Measurements from ENCODE around the gene ATP2A1.
"Not testable (repeated sequence)": the region's sequence is repeated elsewhere in the genome, so short reads cannot be mapped to it uniquely, and the experiment has no call there.

The ATP2A1 gene

GRCh38 chr16:28880955-28881354 lies 2.7 kb downstream of the ATP2A1 start:
- no peak overlapping the region for H3K4me3 ChIP-seq (replicated peaks; ENCODE audit: low read depth, low read length)
- TF ChIP-seq, protein P1, sequence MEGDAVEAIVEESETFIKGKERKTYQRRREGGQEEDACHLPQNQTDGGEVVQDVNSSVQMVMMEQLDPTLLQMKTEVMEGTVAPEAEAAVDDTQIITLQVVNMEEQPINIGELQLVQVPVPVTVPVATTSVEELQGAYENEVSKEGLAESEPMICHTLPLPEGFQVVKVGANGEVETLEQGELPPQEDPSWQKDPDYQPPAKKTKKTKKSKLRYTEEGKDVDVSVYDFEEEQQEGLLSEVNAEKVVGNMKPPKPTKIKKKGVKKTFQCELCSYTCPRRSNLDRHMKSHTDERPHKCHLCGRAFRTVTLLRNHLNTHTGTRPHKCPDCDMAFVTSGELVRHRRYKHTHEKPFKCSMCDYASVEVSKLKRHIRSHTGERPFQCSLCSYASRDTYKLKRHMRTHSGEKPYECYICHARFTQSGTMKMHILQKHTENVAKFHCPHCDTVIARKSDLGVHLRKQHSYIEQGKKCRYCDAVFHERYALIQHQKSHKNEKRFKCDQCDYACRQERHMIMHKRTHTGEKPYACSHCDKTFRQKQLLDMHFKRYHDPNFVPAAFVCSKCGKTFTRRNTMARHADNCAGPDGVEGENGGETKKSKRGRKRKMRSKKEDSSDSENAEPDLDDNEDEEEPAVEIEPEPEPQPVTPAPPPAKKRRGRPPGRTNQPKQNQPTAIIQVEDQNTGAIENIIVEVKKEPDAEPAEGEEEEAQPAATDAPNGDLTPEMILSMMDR (IDR thresholded peaks at IDR 0.05; ENCODE audit: low read depth, low read length, missing control alignments): no peak
- no peak for DNase-seq (ENCODE audit: extremely low read depth, low read depth)

DNA sequence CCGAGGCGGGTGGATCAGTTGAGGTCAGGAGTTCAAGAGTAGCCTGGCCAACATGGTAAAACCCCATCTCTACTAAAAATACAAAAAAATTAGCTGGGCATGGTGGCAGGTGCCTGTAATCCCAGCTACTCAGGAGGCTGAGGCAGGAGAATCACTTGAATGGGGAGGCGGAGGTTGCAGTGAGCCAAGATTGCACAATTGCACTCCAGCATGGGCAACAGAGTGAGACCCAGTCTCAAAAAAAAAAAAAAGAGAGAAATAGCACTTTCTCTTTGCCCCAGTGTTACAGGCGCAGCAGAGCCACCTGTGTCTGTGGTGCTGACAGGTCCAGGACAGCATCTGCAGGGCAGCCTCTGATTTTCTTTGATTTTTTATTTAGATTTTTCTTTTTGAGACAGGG lies 3.3 kb downstream of the ATP2A1 start:
- not testable (repeated sequence) for H3K4me3 ChIP-seq (replicated peaks; ENCODE audit: low read depth, low read length); DNase-seq (ENCODE audit: extremely low read depth, low read depth)

GRCh38 chr16:28882551-28883160 lies 4.4 kb downstream of the ATP2A1 start:
- DNase-seq (ENCODE audit: extremely low read depth, low read depth): no peak
- H3K4me3 ChIP-seq (replicated peaks; ENCODE audit: low read depth, low read length): no peak overlapping the region
- TF ChIP-seq, protein P1 (IDR thresholded peaks at IDR 0.05; ENCODE audit: low read depth, low read length, missing control alignments): no peak

DNA sequence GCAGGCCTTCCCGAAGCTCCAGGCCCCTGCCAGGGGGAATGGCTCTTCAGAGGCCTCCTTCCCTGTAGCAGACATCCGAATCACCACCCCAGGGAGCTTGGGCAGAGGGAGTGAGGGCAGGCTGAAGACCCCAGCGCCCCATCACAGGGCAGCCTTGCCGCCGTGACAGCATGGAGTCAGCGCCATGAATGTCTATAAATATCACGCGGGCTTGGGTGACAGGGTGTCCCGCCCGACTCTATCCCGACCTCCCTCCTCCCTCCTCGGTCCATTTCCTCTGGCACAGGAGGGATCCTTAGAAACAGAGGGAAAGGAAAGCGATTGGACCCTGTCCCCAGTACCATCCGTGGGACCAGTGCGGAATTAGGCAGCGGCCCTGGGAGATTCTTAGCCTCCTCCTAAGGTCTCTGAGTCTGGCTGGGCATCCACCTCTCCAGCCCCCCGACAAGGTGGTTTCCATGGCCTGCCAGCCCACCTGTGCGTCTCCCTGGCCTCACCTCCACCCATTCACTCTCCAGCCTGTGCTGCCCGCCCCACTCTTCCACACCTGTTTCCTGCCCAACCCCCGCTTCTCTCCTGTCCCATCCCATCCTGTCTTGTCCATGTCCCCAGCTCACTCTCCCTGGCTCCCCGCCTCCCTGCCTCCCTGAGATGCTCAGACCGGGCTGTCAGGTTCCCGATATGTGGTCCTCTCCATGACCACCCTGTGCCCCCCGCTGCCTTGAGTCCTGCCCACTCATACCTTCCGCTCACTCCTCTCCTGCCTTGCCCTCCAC lies 5.1 kb downstream of the ATP2A1 start:
- no peak for DNase-seq (ENCODE audit: extremely low read depth, low read depth)
- H3K4me3 ChIP-seq (replicated peaks; ENCODE audit: low read depth, low read length): no peak overlapping the region
- TF ChIP-seq, protein P1 (IDR thresholded peaks at IDR 0.05; ENCODE audit: low read depth, low read length, missing control alignments): no peak

- DNase-seq (ENCODE audit: extremely low read depth, low read depth): no peak
- TF ChIP-seq, protein P1 (IDR thresholded peaks at IDR 0.05; ENCODE audit: low read depth, low read length, missing control alignments): no peak
- H3K4me3 ChIP-seq (replicated peaks; ENCODE audit: low read depth, low read length): no peak overlapping the region
Observed at GRCh38 chr16:28884045-28884444, 5.8 kb downstream of the ATP2A1 start.

- no peak overlapping the region for H3K4me3 ChIP-seq (replicated peaks; ENCODE audit: low read depth, low read length)
- TF ChIP-seq, protein P1 (IDR thresholded peaks at IDR 0.05; ENCODE audit: low read depth, low read length, missing control alignments): no peak
- DNase-seq (ENCODE audit: extremely low read depth, low read depth): no peak
Observed at GRCh38 chr16:28886945-28887344, 8.7 kb downstream of the ATP2A1 start.

DNA sequence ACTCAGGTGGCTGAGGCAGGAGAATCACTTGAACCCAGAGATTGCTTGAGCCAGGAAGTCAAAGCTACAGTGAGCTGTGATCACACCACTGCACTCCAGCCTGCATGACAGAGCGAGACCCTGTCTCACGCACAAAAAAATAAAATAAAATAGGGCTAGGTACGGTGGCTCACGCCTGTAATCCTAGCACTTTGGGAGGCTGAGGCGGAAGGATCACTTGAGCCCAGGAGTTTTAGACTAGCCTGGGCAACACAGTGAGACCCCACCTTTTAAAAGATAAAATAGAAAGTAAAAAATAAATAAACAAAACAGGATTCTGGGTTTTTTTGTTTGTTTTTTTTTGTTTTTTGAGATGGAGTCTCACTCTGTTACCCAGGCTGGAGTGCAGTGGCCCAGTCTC lies 12.1 kb downstream of the ATP2A1 start:
- H3K4me3 ChIP-seq (replicated peaks; ENCODE audit: low read depth, low read length); DNase-seq (ENCODE audit: extremely low read depth, low read depth): not testable (repeated sequence)

Data from HFF-Myc (cell line).